NK-92 (cell line): ENCODE measurements around the gene ATP11A.
"Not testable (repeated sequence)": the region's sequence is repeated elsewhere in the genome, so short reads cannot be mapped to it uniquely, and the experiment has no call there.

Experiments used
- DNase-seq: peaks from one replicate; lab custom pipeline; 2025; ENCODE audit not compliant: unreplicated experiment; lab: John Stamatoyannopoulos, UW

ATP11A gene

DNA sequence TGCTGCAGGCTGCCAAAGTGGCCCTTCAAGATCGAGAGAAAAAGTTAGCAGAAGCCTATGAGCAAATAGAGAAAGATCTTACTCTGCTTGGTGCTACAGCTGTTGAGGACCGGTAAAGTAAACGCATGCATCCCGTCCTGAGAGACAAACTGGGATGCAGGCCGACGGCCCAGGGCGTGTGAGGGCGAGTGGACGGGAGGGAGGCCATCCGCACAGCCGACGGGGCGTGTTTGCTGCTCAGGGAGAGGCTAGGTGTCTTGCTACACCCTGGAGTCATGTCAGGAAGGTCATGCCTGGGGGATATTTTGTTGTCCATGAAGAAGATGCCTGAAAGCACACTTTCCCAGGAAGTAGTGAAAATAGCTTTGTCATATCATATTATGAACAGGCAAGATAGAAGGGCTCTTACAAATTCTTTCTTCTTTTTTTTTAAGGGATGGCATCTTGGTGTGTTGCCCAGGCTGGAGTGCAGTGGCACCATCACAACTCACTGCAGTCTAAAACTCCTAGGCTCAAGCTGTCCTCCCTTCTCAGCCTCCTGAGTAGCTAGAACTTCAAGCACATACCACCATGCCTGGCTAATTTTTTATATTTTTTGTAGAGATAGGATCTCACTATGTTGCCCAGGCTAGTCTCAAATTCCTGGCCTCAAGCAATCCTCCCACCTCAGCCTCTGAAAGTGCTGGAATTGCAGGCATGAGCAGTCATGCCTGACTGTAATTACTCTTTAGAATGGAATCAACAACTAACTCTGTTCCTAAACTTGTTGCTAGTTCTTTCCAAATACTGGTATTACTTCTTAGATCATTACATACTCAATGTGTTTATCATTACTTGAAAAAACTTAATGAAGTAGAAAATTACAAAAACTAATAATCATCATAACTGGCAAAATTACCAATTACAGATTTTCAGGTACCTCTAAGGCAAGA is 161.5 kb downstream of the ATP11A start:
- DNase-seq = no peak

DNA sequence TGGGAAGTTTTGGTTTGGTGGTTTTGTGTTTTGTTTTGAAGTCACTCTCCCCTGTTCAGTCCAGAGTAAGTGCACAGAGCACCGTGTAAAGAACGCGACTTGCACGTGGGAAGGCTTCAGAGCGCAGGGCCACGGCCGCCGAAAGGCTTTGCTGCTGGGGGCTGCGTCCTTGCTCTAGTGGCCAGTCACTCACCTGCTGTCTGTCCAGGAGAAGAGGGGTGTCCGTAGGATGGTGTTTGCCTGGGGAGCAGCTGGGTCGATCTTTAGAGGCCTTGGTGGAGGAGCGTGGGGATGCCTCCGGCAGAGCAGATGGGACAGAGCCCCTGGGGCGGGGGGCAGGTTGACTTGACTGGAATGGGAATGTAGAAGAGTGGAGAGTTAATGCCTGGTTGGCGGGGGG is 162.6 kb downstream of the ATP11A start:
- no peak for DNase-seq

GRCh38 chr13:112852808-112853207 is 163.0 kb downstream of the ATP11A start:
- DNase-seq = no peak

DNA sequence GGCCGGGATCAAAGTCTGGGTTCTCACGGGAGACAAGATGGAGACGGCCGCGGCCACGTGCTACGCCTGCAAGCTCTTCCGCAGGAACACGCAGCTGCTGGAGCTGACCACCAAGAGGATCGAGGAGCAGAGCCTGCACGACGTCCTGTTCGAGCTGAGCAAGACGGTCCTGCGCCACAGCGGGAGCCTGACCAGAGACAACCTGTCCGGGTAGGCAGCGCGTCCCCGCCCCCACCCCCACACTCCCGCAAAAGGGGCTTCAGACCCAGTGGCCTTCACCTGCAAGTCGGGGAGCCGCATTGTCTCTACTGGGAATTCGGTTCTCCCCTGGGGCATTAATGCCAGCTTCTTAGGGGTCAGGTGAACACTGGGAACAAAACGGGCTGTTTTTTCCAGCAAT is 164.5 kb downstream of the ATP11A start:
- no peak for DNase-seq

DNA sequence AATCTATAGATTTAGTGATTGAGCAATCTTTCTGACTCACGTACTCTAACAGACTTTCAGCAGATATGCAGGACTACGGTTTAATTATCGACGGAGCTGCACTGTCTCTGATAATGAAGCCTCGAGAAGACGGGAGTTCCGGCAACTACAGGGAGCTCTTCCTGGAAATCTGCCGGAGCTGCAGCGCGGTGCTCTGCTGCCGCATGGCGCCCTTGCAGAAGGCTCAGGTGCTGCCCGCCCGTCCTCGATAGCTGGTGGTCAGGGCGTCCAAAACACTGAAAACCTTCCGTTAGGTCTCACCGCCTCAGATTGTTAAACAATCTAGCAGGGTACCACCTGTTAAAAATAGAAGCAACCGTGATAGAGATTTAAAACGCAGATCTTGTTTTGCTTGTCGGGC is 166.0 kb downstream of the ATP11A start:
- no peak for DNase-seq

DNA sequence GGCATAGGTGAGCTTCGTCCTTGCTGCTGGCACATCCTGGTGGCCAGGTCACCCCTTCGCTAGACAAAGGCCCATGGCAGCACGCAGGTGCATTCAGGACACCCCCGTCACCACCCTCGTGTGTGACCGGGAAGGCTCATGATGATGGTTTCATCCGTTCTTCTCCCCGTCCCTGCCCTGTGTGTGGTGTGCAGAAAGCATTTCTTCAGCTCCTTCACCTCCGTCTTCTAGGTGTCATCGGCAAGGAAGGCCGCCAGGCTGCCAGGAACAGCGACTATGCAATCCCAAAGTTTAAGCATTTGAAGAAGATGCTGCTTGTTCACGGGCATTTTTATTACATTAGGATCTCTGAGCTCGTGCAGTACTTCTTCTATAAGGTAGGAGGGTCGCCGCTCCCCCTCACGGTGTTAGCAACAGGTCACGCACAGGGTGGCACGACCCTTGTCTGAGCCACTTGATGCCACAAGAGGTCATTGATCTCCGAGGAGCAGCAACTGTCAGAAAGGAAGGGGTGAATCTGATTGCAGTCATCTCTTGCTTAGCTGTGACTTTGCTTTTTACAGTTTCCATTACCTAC is 168.2 kb downstream of the ATP11A start:
- DNase-seq = no peak

DNA sequence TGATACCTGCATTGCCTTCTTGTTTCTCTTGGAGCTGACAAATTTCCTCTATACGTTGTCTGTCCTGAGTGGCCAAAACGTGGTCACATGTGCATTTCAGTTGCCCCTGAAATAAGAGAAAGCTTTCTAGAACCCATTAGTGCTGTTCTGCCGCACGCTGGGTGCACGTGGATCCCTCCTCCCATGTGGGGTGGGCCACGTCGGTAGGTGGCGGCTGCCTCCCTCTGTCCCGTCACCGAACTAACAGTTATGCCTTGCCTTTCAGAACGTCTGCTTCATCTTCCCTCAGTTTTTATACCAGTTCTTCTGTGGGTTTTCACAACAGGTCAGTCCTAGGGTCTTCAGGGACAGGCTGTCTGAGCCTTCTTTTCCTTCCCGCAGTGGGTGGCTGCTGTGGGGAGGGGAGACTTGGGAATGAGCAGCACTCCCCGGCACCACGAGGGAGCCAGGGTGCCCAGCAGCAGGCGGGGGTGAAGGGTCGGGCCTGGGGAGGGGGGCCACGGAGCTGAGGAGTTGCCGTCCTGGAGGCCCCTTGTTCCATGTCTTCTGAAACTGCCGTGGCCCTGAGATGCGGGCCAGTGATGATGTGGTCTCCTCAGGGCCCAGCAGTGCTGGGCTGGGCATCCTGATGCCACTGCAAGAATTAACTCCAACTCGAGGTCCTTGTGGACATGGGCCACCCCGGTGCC is 169.4 kb downstream of the ATP11A start:
- DNase-seq = no peak

DNA sequence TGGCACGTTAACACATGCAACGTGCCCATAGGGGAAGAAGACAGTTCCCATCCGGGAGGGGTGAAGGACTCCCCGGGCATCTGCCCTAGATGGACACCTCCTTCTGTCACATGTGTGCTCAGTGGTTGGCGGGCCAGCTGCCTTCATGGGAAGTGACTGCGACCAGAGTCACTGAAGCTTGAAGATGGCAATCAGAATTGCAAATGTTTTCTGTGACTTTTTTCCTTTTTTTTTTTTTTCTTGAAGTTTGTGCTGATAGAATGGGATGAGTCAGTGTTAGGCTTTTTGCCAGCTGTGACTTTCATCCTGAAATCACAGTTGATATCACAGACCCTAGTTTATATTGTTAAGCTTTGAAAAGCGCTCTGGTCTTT is 170.0 kb downstream of the ATP11A start:
- DNase-seq = no peak

DNA sequence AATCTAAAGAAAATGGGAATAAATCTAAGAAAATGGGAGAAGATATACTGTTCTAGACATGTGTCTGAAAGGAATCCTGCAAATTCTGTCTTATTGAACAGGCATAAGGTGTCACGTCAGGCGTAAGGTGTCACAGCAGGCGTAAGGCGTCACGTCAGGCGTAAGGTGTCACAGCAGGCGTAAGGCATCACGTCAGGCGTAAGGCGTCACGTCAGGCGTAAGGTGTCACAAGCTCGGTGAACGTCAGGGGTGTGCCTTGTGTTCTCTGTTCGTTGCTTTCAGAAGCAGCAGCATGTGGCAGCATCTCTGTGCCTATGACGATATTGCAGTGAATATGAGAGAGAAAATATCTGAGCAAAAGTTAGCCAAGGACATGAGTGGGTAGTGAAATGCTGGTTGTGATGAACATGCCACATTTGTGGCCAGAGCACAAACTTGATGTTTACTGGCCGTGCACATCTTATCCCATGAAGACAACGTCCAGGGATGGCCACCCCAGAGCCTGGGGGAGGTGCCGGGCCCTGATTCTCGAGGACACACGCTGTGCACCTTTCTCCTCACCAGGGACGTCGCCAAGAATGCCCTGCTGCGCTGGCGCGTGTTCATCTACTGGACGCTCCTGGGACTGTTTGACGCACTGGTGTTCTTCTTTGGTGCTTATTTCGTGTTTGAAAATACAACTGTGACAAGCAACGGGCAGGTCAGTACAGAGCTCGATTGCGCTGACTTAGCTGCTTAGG is 172.2 kb downstream of the ATP11A start:
- DNase-seq = no peak

DNA sequence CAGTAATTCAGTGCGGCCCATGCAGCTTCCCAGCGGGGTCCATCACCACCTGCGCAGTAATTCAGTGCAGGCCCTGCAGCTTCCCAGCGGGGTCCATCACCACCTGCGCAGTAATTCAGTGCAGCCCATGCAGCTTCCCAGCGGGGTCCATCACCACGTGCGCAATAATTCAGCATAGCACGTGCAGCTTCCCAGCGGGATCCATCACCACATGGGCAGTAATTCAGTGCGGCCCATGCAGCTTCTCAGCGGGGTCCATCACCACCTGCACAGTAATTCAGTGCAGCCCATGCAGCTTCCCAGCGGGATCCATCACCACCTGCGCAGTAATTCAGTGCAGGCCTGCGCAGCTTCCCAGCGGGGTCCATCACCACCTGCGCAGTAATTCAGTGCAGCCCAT is 173.5 kb downstream of the ATP11A start:
- DNase-seq = not testable (repeated sequence)

DNA sequence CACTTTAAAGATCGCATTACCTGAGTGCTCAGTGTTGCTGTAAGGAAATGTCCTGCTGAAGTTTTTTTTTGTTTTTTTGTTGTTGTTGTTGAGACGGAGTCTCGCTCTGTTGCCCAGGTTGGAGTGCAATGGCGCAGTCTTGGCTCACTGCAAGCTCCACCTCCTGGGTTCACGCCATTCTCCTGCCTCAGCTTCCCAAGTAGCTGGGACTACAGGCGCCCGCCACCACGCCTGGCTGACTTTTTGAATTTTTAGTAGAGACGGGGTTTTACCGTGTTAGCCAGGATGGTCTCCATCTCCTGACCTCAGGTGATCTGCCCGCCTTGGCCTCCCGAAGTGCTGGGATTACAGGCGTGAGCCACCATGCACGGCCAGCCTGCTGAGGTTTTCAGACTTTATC is 175.6 kb downstream of the ATP11A start:
- DNase-seq = not testable (repeated sequence)

GRCh38 chr13:112867301-112867711 is 177.5 kb downstream of the ATP11A start:
- no peak for DNase-seq

DNA sequence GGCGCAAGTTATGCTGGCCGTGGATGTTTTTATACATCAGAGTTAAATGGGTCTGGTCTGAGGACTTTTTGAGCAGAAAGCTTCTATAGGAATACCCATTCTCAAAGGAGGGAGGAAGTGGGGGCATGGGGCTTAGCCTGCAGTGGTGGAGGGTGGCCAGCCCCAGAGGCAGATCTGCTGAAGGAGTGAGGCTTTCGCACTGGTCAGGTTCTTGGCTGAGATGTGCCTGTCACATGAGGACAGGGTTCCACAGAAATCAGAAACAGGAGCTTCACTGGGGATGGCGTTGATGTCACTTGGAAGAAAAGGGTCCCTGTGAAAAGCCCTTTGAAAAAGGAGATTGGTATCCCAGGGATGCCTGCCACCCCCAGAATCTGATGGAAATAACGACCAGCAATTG is 178.5 kb downstream of the ATP11A start:
- DNase-seq = no peak

- no peak for DNase-seq
Measured at GRCh38 chr13:112869202-112870050, 179.6 kb downstream of the ATP11A start.

- no peak for DNase-seq
Measured at GRCh38 chr13:112870051-112870331, 180.2 kb downstream of the ATP11A start.

DNA sequence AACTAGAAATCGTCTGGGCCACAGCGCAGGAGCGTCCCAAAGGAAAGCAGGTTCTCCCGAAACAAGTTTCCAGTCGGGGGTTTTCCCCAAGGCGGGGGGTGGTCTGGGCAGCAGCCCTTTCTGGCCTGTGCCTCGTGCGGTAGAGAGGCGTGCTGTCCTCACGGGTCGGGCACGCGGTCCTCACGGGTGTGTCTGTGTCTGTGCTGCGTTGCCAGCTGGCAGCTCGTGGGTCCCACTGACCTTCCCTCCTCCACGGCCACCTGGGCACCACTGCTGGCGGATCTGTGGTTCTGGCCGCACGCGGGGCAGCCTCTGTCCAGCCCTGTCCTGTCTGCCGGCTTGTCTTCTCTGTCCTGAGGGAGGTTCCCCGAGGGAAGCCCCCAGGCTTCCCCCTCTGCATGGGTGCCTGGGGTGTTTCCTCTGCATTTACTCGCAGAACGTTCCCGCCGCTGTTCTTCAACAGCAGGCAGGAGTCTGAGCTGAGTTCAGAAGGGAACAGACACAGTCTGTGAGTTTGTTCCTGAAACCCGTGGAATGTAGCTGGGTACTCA is 181.0 kb downstream of the ATP11A start:
- DNase-seq = no peak

DNA sequence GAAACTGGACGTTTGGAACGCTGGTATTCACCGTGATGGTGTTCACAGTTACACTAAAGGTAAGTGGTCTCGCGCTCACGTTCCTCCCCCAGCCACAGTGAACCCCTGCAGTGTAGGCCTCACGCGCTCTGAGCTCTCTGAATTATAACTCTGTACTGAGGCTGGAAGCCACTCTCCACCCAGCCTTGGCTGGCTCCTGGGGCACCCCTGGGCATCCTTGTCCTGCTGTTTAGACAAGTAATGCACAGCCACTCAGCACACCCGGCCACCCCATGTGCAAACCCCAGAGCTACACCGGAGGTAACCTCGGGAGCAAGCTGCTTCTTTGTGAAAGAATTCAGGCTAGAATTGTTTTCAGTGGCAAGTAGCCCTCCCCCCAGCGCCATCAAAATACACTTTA is 181.9 kb downstream of the ATP11A start:
- DNase-seq = no peak

DNA sequence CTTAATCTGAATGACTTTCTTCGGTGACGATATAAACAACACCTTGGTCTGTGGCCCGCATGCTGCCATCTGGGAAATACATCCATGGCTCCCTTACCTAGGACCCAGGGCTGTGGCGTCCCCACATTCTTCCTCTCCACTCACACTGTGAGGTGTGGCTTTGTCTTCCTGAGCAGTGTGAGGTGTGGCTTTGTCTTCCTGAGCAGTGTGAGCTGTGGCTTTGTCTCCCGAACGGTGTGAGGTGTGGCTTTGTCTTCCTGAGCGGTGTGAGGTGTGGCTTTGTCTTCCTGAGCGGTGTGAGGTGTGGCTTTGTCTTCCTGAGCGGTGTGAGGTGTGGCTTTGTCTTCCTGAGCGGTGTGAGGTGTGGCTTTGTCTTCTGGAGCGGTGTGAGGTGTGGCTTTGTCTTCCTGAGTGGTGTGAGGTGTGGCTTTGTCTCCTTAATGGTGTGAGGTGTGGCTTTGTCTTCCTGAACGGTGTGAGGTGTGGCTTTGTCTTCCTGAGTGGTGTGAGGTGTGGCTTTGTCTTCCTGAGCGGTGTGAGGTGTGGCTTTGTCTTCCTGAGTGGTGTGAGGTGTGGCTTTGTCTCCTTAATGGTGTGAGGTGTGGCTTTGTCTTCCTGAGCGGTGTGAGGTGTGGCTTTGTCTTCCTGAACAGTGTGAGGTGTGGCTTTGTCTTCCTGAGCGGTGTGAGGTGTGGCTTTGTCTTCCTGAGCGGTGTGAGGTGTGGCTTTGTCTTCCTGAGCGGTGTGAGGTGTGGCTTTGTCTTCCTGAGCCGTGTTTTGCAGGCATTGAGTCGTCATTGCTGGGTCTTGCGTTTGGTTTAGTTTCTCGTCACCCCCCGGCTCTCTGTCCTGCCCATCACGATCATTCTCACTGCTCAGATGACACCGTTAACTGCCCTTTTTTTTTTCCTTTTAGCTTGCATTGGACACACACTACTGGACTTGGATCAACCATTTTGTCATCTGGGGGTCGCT is 183.1 kb downstream of the ATP11A start:
- not testable (repeated sequence) for DNase-seq
